GM18511 (cell line): ENCODE data around the gene RENBP.
"Not testable (repeated sequence)": the region's sequence is repeated elsewhere in the genome, so short reads cannot be mapped to it uniquely, and the experiment has no call there.

ENCODE experiments used
- ATAC-seq: cut with Tn5 transposase; IDR thresholded peaks from one replicate; pipeline ENCODE4 v1.9.1; 2021; ENCODE audit warnings: mild to moderate bottlenecking, moderate library complexity; ENCODE audit not compliant: unreplicated experiment

RENBP gene

DNA sequence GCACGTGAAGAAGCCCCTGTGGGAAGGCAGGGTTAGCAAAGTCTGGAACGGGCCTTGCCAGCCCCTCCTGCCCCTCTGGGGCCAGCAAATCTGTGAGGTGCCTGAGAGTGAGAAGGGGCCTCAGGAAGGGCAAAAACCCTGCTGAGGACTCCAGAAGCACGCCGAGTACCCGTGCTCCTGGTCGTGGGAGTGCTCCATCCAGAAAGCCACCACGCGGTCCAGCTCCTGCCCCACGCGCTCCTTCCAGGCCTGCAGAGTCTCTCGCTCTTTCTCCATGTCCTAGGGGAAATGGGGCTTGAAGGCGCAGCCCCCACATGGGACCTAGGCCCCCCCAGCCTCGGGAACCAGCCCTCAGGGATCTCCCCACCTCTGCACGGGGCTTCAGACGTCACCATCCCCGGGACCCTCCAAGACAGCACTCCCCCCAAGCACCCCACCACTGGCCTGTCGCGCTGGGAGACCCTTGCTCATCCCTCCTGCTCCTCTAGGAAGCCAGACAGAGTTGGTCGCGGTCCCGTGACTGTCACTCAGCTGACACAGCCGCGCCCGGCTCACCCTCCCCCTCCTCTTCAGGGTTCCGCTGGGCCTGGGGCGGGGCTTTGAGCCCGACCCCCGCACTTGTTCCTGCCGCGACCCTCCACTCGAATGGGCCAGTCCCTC lies at the start of gene RENBP:
Gene RENBP, minus strand, starts transcription at position 504 of the 660 bp plus-strand sequence. Its CDS starts 33 bp downstream, at position 471.
- ATAC-seq: no peak

GRCh38 chrX:153993978-153994377 lies 49.5 kb upstream of the RENBP start:
- ATAC-seq: no peak

DNA sequence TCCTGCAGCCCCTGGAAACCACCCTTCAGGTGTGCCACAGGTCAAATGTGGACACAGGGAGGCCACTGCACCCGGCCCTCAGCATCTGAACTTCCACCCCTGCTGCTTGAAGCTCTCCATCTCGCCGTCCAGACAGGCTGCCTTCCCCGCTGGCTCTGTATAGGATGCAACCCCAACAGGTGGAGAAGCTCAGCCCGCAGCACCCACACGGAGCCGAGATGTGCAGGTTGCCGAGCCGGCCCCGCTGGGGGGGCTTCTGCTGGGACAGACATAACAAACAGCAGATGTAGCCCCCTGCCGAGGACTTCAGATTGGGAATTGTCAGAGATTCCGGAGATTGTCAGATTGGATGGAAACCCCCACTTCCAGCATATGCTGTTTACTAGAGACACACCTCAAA lies 48.6 kb upstream of the RENBP start:
- ATAC-seq: no peak

DNA sequence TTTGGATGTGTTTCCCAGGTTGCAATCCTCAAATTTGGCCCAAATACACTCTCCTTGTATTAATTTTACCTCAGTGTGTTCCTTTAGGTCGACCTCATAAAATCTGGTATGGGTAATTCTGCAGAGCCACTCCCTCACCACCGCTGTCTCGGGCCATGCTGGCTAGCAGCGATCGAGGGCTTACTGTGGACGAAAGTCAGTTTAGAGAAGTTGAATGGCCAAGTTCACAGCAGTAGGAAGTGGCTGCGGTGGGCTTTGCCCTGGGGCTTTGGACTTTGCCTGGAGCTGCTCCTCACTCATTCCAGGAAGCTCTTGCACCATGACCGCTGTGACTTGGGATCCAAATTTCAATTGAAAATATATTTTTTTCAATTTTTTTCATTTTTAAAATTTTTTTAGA lies 47.7 kb upstream of the RENBP start:
- ATAC-seq: no peak

GRCh38 chrX:153991013-153991580 lies 46.7 kb upstream of the RENBP start:
- ATAC-seq: no peak

GRCh38 chrX:153989973-153990655 lies 45.7 kb upstream of the RENBP start:
- ATAC-seq: no peak

DNA sequence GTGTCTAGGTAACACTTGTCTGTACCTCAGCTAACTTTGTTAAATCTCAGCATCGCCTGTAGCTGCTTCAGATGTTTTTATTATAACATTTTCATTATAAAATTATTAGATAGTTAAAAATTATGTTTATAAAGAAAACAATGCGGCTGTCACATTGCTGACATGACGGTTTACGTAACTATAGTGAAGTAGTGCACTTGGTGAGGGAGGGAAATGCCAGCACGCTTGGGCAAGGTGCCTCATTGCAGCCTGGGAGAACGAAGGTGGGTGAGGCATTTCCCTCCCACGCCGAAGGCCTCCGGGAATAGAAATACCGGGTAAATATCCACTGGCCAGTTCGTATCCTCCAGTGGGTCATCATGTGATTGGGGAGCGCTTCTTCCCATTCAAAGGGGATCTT lies 44.0 kb upstream of the RENBP start:
- ATAC-seq: no peak

DNA sequence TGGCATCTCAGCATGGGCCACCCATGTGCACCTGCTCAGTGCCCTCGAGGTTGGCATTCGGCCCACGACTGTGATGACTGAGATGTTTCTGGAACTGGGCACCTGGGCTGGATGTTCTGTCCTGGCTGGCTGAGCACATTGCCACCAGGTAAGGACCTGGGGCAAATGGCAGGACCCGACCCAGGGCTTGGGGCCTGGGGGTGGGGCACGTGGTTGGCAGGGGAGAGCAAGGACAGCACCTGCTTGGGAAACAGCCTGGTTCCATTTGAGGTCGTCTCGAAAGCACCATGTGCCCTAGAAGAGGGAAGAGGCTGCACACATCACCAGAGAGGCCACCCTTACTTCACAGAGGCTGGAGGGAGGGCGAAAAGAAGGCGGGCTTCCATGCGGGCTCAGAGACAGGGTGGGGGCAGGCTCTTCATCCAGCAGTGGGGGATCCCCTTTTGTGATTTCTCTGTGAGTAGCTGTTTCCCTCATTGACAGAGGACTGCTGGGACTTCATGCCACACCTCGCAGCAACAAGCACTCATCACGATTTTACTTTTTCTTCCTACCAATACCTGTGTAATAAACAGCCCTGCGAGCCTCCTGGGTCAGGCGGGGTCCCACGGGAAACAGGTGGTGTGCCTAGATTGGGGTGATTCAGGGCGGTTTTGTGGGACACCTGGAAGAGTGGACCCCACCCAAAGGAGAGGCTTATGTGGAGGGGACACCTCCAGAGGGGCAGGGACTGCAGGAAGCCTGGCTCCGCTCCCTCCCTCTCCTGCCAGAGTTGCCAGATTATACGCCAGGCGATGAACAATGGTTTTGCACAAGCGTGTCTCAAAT lies 40.1 kb upstream of the RENBP start:
- no peak for ATAC-seq

- no peak for ATAC-seq
Measured at GRCh38 chrX:153983321-153983801, 38.9 kb upstream of the RENBP start.

GRCh38 chrX:153981771-153982533 lies 37.5 kb upstream of the RENBP start:
- ATAC-seq: no peak

- ATAC-seq: no peak
Measured at GRCh38 chrX:153981231-153981630, 36.8 kb upstream of the RENBP start.

GRCh38 chrX:153980394-153980793 lies 36.0 kb upstream of the RENBP start:
- not testable (repeated sequence) for ATAC-seq

DNA sequence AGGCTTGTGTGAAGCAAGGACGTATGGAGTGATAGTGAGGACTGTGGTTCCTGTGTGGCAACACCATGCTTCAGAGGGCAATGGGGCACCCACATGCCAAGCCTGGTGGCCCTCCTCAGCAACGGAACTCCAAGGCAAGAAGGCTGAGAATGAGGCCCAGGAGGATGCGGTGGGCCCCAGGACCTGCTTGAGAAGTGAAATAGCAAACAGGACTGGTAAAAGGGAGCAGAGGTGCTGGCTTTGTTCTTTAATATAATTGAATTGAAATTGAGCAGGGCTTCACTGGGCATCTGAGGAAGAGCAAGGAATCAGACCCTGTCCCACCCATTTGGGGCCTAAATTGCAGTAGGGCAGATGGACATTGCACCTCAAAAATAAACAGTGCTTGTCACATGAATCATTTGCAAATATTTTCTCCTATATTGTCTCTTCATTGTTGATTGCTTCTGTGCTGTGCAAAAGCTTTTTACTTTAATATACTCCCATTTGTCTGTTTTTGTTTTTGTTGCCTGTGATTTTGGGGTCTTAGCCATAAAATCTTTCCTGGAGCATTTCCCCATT lies 30.4 kb upstream of the RENBP start:
- ATAC-seq: no peak

DNA sequence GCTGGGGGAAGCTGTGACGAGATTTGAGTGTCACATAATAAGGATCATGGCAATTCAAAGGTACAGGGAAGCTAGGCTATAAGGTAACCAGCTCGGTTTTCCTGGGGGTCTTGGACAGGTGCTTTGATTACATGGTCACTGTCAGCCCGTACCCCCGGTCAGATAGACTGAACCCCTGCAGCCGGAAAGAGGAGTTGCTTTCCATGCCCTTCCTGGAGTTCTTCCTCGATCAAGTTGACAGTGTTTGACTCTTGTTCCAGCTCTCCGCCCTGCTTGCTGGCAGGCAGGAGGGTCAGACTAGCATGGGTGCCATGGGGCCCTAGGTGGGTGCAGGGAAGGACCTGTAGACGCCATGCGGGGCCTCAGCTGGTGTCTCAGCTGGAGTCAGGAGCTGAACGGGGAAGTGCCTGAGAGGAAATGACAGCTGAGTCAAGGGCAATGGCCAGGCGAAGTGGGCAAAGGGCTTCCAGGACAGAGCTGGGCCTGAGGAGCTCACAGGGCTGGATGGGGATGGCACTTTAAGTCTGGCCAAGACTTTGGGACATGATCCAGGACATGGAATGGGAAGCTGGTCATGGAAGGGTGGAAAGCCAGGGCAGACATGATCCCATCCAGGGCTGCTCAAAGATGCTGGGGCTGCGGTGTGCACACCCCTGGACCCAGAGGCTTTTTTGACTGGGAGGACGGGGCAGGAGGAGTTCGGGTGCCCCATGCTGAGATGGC lies 29.7 kb upstream of the RENBP start:
- no peak for ATAC-seq

DNA sequence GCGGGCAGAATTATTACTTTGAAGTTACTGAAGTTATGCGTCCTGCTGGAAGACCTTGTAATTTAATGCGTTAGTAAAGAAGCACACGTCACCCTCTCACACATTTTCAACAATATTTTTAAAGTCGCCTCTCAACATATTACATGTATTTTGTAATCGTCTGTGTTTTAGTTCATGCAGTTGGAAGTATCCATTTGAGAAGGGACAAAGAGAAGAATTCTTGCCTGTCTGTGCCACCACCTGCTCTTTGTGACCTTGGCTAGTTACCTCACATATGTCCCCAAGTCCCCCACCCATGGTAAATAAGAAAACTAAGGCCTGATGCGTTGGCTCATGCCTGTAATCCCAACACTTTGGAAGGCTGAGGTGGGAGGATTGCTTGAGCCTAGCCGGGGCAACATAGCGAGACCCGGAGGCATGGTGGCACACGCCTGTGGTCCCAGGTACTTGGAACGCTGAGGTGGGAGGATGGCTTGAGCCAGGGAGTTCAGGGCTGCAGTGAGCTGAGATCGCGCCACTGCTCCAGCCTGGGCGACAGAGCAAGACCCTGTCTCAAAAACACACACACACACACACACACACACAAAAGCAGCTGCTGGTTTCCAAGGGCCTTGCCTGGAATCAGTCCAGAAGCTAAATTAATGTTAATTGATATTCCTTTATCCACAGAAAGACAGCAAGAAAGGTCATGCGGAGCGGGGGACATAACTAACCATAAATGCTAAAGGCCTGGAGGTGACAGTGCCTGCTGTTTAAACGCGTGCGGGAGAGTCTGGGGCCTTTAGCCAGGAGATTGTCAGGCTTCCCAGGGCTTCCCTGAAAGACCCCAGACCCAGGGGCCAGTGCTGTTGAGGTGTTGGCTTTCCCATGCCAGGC lies 28.9 kb upstream of the RENBP start:
- no peak for ATAC-seq

- ATAC-seq: peak; percentile 54
Measured at GRCh38 chrX:153972368-153973126, 28.1 kb upstream of the RENBP start, which contains the start of gene TMEM187. TSS of gene TMEM187 (plus strand) at chrX:153972754. CDS start at chrX:153982063, 9,309 bp downstream.

- ATAC-seq: peak; percentile 45
Measured at GRCh38 chrX:153971450-153972367, 27.3 kb upstream of the RENBP start, which contains the start of gene HCFC1. TSS of gene HCFC1 (minus strand) at chrX:153971818. CDS start at chrX:153970840, 978 bp downstream.
